IPS-18a (cell line): ENCODE measurements around the gene METTL26.
"Not testable (repeated sequence)": the region's sequence is repeated elsewhere in the genome, so short reads cannot be mapped to it uniquely, and the experiment has no call there.

Experiments
- H3K27ac ChIP-seq: one replicate; pipeline ENCODE4 v1.5.1; 2013; ENCODE audit warnings: low read length
- H3K27me3 ChIP-seq: one replicate; pipeline ENCODE4 v1.6.1; 2013; ENCODE audit warnings: mild to moderate bottlenecking, low read length; ENCODE audit not compliant: control insufficient read depth, insufficient read depth
- H3K36me3 ChIP-seq: one replicate; pipeline ENCODE4 v1.6.1; 2013; ENCODE audit warnings: low read depth, low read length; ENCODE audit not compliant: control insufficient read depth
- H3K4me1 ChIP-seq: one replicate; pipeline ENCODE4 v1.6.1; 2013; ENCODE audit warnings: low read depth, low read length; ENCODE audit not compliant: control insufficient read depth
- H3K4me3 ChIP-seq: one replicate; pipeline ENCODE4 v1.5.1; 2013; ENCODE audit warnings: low read length
- H3K9ac ChIP-seq: one replicate; pipeline ENCODE4 v1.6.1; 2013; ENCODE audit warnings: mild to moderate bottlenecking, low read length, moderate library complexity
- H3K9me3 ChIP-seq: one replicate; pipeline ENCODE4 v1.6.1; 2013; ENCODE audit warnings: low read depth, low read length; ENCODE audit not compliant: control insufficient read depth

METTL26 gene

GRCh38 chr16:609316-609715 is 26.8 kb downstream of the METTL26 start:
- Histone ChIP-seq H3K4me3 (no peak overlapping the region), H3K27me3 (no peaks in the 10 kb centered on the region), H3K9ac (no peak overlapping the region), H3K27ac (no peak overlapping the region), H3K4me1 (no peaks in the 10 kb centered on the region), H3K36me3 (no peaks in the 10 kb centered on the region), H3K9me3 (no peaks in the 10 kb centered on the region)

GRCh38 chr16:608019-608418 is 28.1 kb downstream of the METTL26 start:
- Histone ChIP-seq H3K27me3 (no peaks in the 10 kb centered on the region), H3K4me1 (no peaks in the 10 kb centered on the region), H3K27ac (no peak overlapping the region), H3K9me3 (no peaks in the 10 kb centered on the region), H3K4me3 (no peak overlapping the region), H3K9ac (no peak overlapping the region), H3K36me3 (no peaks in the 10 kb centered on the region)

GRCh38 chr16:606656-607307 is 29.3 kb downstream of the METTL26 start:
- Histone ChIP-seq H3K4me3 (no peak overlapping the region), H3K36me3 (no peaks in the 10 kb centered on the region), H3K27me3 (no peaks in the 10 kb centered on the region), H3K27ac (no peak overlapping the region), H3K9me3 (no peaks in the 10 kb centered on the region), H3K4me1 (no peaks in the 10 kb centered on the region), H3K9ac (no peak overlapping the region)

- Histone ChIP-seq H3K9ac (no peak overlapping the region), H3K4me1 (no peaks in the 10 kb centered on the region), H3K9me3 (no peaks in the 10 kb centered on the region), H3K27me3 (no peaks in the 10 kb centered on the region), H3K27ac (no peak overlapping the region), H3K36me3 (no peaks in the 10 kb centered on the region), H3K4me3 (no peak overlapping the region)
These were observed 32.2 kb downstream of the METTL26 start for GRCh38 chr16:603933-604332.

GRCh38 chr16:600781-601180 is 35.3 kb downstream of the METTL26 start:
- Histone ChIP-seq H3K4me3 (no peak overlapping the region), H3K36me3 (no peaks in the 10 kb centered on the region), H3K4me1 (no peaks in the 10 kb centered on the region), H3K9ac (no peak overlapping the region), H3K27me3 (no peaks in the 10 kb centered on the region), H3K9me3 (no peaks in the 10 kb centered on the region), H3K27ac (no peak overlapping the region)

- Histone ChIP-seq H3K4me1 (no peaks in the 10 kb centered on the region), H3K27ac (no peak overlapping the region), H3K4me3 (no peak overlapping the region), H3K9me3 (no peaks in the 10 kb centered on the region), H3K9ac (no peak overlapping the region), H3K36me3 (no peaks in the 10 kb centered on the region), H3K27me3 (no peaks in the 10 kb centered on the region)
These were observed 37.0 kb downstream of the METTL26 start for GRCh38 chr16:598823-599739.

GRCh38 chr16:597655-598054 is 38.5 kb downstream of the METTL26 start:
- H3K9me3 ChIP-seq, H3K36me3 ChIP-seq, H3K27ac ChIP-seq, H3K4me3 ChIP-seq, H3K27me3 ChIP-seq, H3K4me1 ChIP-seq, H3K9ac ChIP-seq: not testable (repeated sequence)

- Histone ChIP-seq H3K9me3 (no peaks in the 10 kb centered on the region), H3K36me3 (peaks cover 5% of the 10 kb centered on the region), H3K4me1 (no peaks in the 10 kb centered on the region), H3K9ac (no peak overlapping the region), H3K27ac (no peak overlapping the region), H3K27me3 (peaks cover 3% of the 10 kb centered on the region), H3K4me3 (no peak overlapping the region)
These were observed 39.4 kb downstream of the METTL26 start for GRCh38 chr16:596736-597060.

- Histone ChIP-seq H3K4me1 (no peaks in the 10 kb centered on the region), H3K4me3 (no peak overlapping the region), H3K9ac (no peak overlapping the region), H3K27ac (no peak overlapping the region), H3K9me3 (no peaks in the 10 kb centered on the region), H3K36me3 (peaks cover 5% of the 10 kb centered on the region), H3K27me3 (peaks cover 9% of the 10 kb centered on the region)
These were observed 40.0 kb downstream of the METTL26 start for GRCh38 chr16:595942-596735.

GRCh38 chr16:595094-595528 is 41.0 kb downstream of the METTL26 start:
- H3K36me3 ChIP-seq = peaks cover 5% of the 10 kb centered on the region
- H3K4me1 ChIP-seq = no peaks in the 10 kb centered on the region
- no peak overlapping the region for H3K27ac ChIP-seq
- H3K4me3 ChIP-seq = no peak overlapping the region
- H3K9ac ChIP-seq = no peak overlapping the region
- no peaks in the 10 kb centered on the region for H3K9me3 ChIP-seq
- H3K27me3 ChIP-seq = peaks cover 17% of the 10 kb centered on the region

- Histone ChIP-seq H3K36me3 (peaks cover 5% of the 10 kb centered on the region), H3K27me3 (peaks cover 17% of the 10 kb centered on the region), H3K9me3 (no peaks in the 10 kb centered on the region), H3K9ac (no peak overlapping the region), H3K4me3 (no peak overlapping the region), H3K4me1 (no peaks in the 10 kb centered on the region), H3K27ac (no peak overlapping the region)
These were observed 42.3 kb downstream of the METTL26 start for GRCh38 chr16:593807-594206.
